Caco-2 (cell line): ENCODE results near the gene DIAPH2. TPM values are rescaled to one million over a fixed set of nuclear protein-coding genes. Genes with fewer than 3 reads are reported as not detected.

Source experiments
- BruUV-seq: library from RNA; stranded (reverse); fragments of 400-500 nt; replicated peaks from 2 replicates; lab custom pipeline; 2021; lab: Mats Ljungman, UMichigan
- CTCF ChIA-PET: fragments of 300-600 bp; sonication (Branson Sonifier 250); formaldehyde crosslinking; loops from one replicate; lab custom pipeline; 2022; ENCODE audit warnings: antibody characterized with exemption; lab: Charles Lee
- POLR2A ChIA-PET: fragments of 300-600 bp; sonication (Branson Sonifier 250); formaldehyde crosslinking; loops from one replicate; lab custom pipeline; 2022; ENCODE audit warnings: antibody characterized with exemption; lab: Charles Lee
- DNase-seq, 2 experiments: peaks; one replicate each; pipeline versions ENCODE4 v3.0.0 to v3.0.0-alpha.2; 2020 to 2022
- H3K27me3 ChIP-seq: replicated peaks from 2 replicates; pipeline ENCODE4 v1.6.0; 2011; ENCODE audit warnings: low read length; ENCODE audit not compliant: control insufficient read depth, insufficient read depth
- H3K36me3 ChIP-seq: 2 replicates; pipeline ENCODE4 v1.5.1; 2011; ENCODE audit warnings: low read length; ENCODE audit not compliant: control insufficient read depth, insufficient read depth
- H3K4me1 ChIP-seq: fragments of 250-450 bp; sonication (Bioruptor Pico); 2 replicates; pipeline ENCODE4 v1.5.1; 2020; ENCODE audit warnings: mild to moderate bottlenecking
- H3K4me3 ChIP-seq: 2 replicates; pipeline ENCODE4 v1.5.1; 2011; ENCODE audit warnings: low read depth, mild to moderate bottlenecking, control low read depth, low read length
- H3K9me3 ChIP-seq: fragments of 250-450 bp; sonication (Bioruptor Pico); 2 replicates; pipeline ENCODE4 v1.5.1; 2020; ENCODE audit warnings: mild to moderate bottlenecking, moderate library complexity
- H3K27ac Mint-ChIP-seq: one replicate; pipeline ENCODE4 v1.8.0; 2022; ENCODE audit warnings: mixed read lengths; ENCODE audit not compliant: unreplicated experiment
- H3K27me3 Mint-ChIP-seq: one replicate; pipeline ENCODE4 v1.8.0; 2022; ENCODE audit warnings: mixed read lengths; ENCODE audit not compliant: insufficient read depth, unreplicated experiment
- H3K36me3 Mint-ChIP-seq: one replicate; pipeline ENCODE4 v1.8.0; 2022; ENCODE audit warnings: mild to moderate bottlenecking, mixed read lengths; ENCODE audit not compliant: insufficient read depth, unreplicated experiment
- H3K4me1 Mint-ChIP-seq: one replicate; pipeline ENCODE4 v1.8.0; 2022; ENCODE audit warnings: low read depth, mixed read lengths; ENCODE audit not compliant: unreplicated experiment
- H3K4me3 Mint-ChIP-seq: one replicate; pipeline ENCODE4 v1.8.0; 2022; ENCODE audit warnings: mild to moderate bottlenecking, moderate library complexity, mixed read lengths; ENCODE audit not compliant: unreplicated experiment
- H3K9me3 Mint-ChIP-seq: one replicate; pipeline ENCODE4 v1.8.0; 2022; ENCODE audit warnings: mixed read lengths; ENCODE audit not compliant: unreplicated experiment
- CTCF ChIP-seq, 2 experiments: fragments of 200-600 bp in 1 of 2; IDR thresholded peaks; 1 replicate in 1 of 2; 2 replicates in 1 of 2; pipeline versions ENCODE4 v1.5.1 to v1.8.0; 2011 to 2022; ENCODE audit warnings: antibody characterized with exemption in 1 of 2, control low read depth in 1 of 2, inconsistent platforms in 1 of 2, low read depth in 1 of 2, low read length in 1 of 2, mild to moderate bottlenecking in 1 of 2, moderate library complexity in 1 of 2; ENCODE audit not compliant: insufficient read depth in 1 of 2, severe bottlenecking in 1 of 2, unreplicated experiment in 1 of 2
- intact Hi-C: fragments of 100-400 bp; cut with micrococcal nuclease; formaldehyde crosslinking; loops from one replicate; pipeline ENCODE4 v1.10.0; 2022; ENCODE audit not compliant: unreplicated experiment
- total RNA-seq: library from RNA; stranded (reverse); gene quantifications from 2 replicates; pipeline ENCODE4 v1.2.3, GENCODE V29; 2022

The DIAPH2 gene
- total RNA-seq, 1 experiment from 2014 or later: 16.1 TPM

GRCh38 chrX:97230948-97231347 lies 546.3 kb downstream of the DIAPH2 start:
- Mint-ChIP-seq H3K36me3 (peaks cover 11% of the 10 kb centered on the region), H3K27ac (no peak overlapping the region), H3K4me3 (no peak overlapping the region), H3K4me1 (peaks cover 7% of the 10 kb centered on the region), H3K27me3 (no peaks in the 10 kb centered on the region), H3K9me3 (no peaks in the 10 kb centered on the region)
- Histone ChIP-seq H3K27me3 (no peaks in the 10 kb centered on the region), H3K4me3 (no peak overlapping the region), H3K9me3 (no peaks in the 10 kb centered on the region), H3K36me3 (no peaks in the 10 kb centered on the region), H3K4me1 (no peaks in the 10 kb centered on the region)
- no peak for TF ChIP-seq CTCF (IDR thresholded peaks at IDR 0.05; ENCODE audit: insufficient read depth in 1 of 2, low read depth in 1 of 2, low read length in 1 of 2, severe bottlenecking in 1 of 2, unreplicated experiment in 1 of 2)
- DNase-seq: no peak
- CTCF ChIA-PET: no interaction called here
- intact Hi-C loops: no loop called here
- no TSS peak for BruUV-seq
- POLR2A ChIA-PET: no interaction called here

- no peaks in the 10 kb centered on the region for H3K27me3 Mint-ChIP-seq
Observed at GRCh38 chrX:97234471-97235081, 549.9 kb downstream of the DIAPH2 start.

GRCh38 chrX:97238632-97239031 lies 554.0 kb downstream of the DIAPH2 start:
- no peaks in the 10 kb centered on the region for H3K4me1 ChIP-seq
- intact Hi-C loops: no loop called here
- ChIA-PET POLR2A (no interaction called here), CTCF (no interaction called here)
- no peaks in the 10 kb centered on the region for H3K36me3 ChIP-seq
- Mint-ChIP-seq H3K27me3 (no peaks in the 10 kb centered on the region), H3K4me3 (no peak overlapping the region), H3K27ac (no peak overlapping the region), H3K4me1 (no peaks in the 10 kb centered on the region), H3K9me3 (no peaks in the 10 kb centered on the region), H3K36me3 (no peaks in the 10 kb centered on the region)
- no peaks in the 10 kb centered on the region for H3K27me3 ChIP-seq
- DNase-seq: no peak
- no TSS peak for BruUV-seq
- no peak for TF ChIP-seq CTCF (IDR thresholded peaks at IDR 0.05; ENCODE audit: insufficient read depth in 1 of 2, low read depth in 1 of 2, low read length in 1 of 2, severe bottlenecking in 1 of 2, unreplicated experiment in 1 of 2)
- no peak overlapping the region for H3K4me3 ChIP-seq
- H3K9me3 ChIP-seq: no peaks in the 10 kb centered on the region

More at GRCh38 chrX:97234471-97235081, 549.9 kb downstream of the DIAPH2 start:
- intact Hi-C loops: no loop called here
- Mint-ChIP-seq H3K9me3 (no peaks in the 10 kb centered on the region), H3K36me3 (peaks cover 11% of the 10 kb centered on the region), H3K27ac (no peak overlapping the region), H3K4me3 (no peak overlapping the region), H3K4me1 (peaks cover 7% of the 10 kb centered on the region)
- Histone ChIP-seq H3K27me3 (no peaks in the 10 kb centered on the region), H3K9me3 (no peaks in the 10 kb centered on the region), H3K4me3 (no peak overlapping the region), H3K36me3 (no peaks in the 10 kb centered on the region), H3K4me1 (no peaks in the 10 kb centered on the region)
- ChIA-PET CTCF (no interaction called here), POLR2A (no interaction called here)
- no TSS peak for BruUV-seq
- TF ChIP-seq CTCF (IDR thresholded peaks at IDR 0.05; ENCODE audit: insufficient read depth in 1 of 2, low read depth in 1 of 2, low read length in 1 of 2, severe bottlenecking in 1 of 2, unreplicated experiment in 1 of 2): no peak
- DNase-seq: no peak
